Measurements from ENCODE around the gene VGLL4.

Gene VGLL4

GRCh38 chr3:11629716-11630115 is 14.0 kb downstream of the VGLL4 start:
- no peak for FAIRE-seq
- DNase-seq (ENCODE audit: low spot score), result peak; percentile 7

- FAIRE-seq (no peak), DNase-seq (ENCODE audit: low spot score) (no peak)
These were observed 16.1 kb downstream of the VGLL4 start for GRCh38 chr3:11627612-11628011.

GRCh38 chr3:11626084-11626463 is 17.6 kb downstream of the VGLL4 start:
- DNase-seq (ENCODE audit: low spot score), result no peak
- FAIRE-seq, result no peak

GRCh38 chr3:11625376-11626083 is 18.2 kb downstream of the VGLL4 start:
- FAIRE-seq (no peak), DNase-seq (ENCODE audit: low spot score) (no peak)

GRCh38 chr3:11624704-11625375 is 18.9 kb downstream of the VGLL4 start:
- DNase-seq (ENCODE audit: low spot score) (no peak), FAIRE-seq (no peak)

GRCh38 chr3:11624161-11624560 is 19.6 kb downstream of the VGLL4 start:
- no peak for FAIRE-seq
- DNase-seq (ENCODE audit: low spot score), result no peak

- DNase-seq (ENCODE audit: low spot score) (no peak), FAIRE-seq (no peak)
These were observed 20.8 kb downstream of the VGLL4 start for GRCh38 chr3:11622586-11623550.

- FAIRE-seq (no peak), DNase-seq (ENCODE audit: low spot score) (no peak)
These were observed 22.6 kb downstream of the VGLL4 start for GRCh38 chr3:11621077-11621476.

- no peak for FAIRE-seq
- DNase-seq (ENCODE audit: low spot score), result no peak
These were observed 23.6 kb downstream of the VGLL4 start for GRCh38 chr3:11619946-11620652.

GRCh38 chr3:11619461-11619860 is 24.3 kb downstream of the VGLL4 start:
- DNase-seq (ENCODE audit: low spot score), result no peak
- no peak for FAIRE-seq

- DNase-seq (ENCODE audit: low spot score), result no peak
- FAIRE-seq, result no peak
These were observed 24.8 kb downstream of the VGLL4 start for GRCh38 chr3:11618904-11619303.

- DNase-seq (ENCODE audit: low spot score) (no peak), FAIRE-seq (no peak)
These were observed 27.2 kb downstream of the VGLL4 start for GRCh38 chr3:11616551-11616950.

- FAIRE-seq (no peak), DNase-seq (ENCODE audit: low spot score) (no peak)
These were observed 29.7 kb downstream of the VGLL4 start for GRCh38 chr3:11613851-11614487.

- FAIRE-seq, result no peak
- no peak for DNase-seq (ENCODE audit: low spot score)
These were observed 30.4 kb downstream of the VGLL4 start for GRCh38 chr3:11613319-11613718.

- FAIRE-seq, result no peak
- DNase-seq (ENCODE audit: low spot score), result no peak
These were observed 31.1 kb downstream of the VGLL4 start for GRCh38 chr3:11612515-11613188.

GRCh38 chr3:11611341-11611799 is 32.3 kb downstream of the VGLL4 start:
- FAIRE-seq (no peak), DNase-seq (ENCODE audit: low spot score) (no peak)

- FAIRE-seq, result no peak
- no peak for DNase-seq (ENCODE audit: low spot score)
These were observed 32.9 kb downstream of the VGLL4 start for GRCh38 chr3:11610700-11611275.

- peak; percentile 77 for DNase-seq (ENCODE audit: low spot score)
- no peak for FAIRE-seq
These were observed 33.6 kb downstream of the VGLL4 start for GRCh38 chr3:11610044-11610671.

GRCh38 chr3:11609481-11609880 is 34.2 kb downstream of the VGLL4 start:
- FAIRE-seq, result no peak
- no peak for DNase-seq (ENCODE audit: low spot score)
